Sigmoid colon (tissue), 7 donors: ENCODE measurements around the gene AHNAK. TPM values are rescaled to one million over a fixed set of nuclear protein-coding genes. Genes with fewer than 3 reads are reported as not detected.

ENCODE experiments used
- DNase-seq: peaks from one replicate; pipeline ENCODE4 v3.0.0-alpha.2; 2019
- H3K27ac ChIP-seq, 4 donors: fragments of 200-600 bp; sonication (generic); one replicate each; pipeline ENCODE4 v1.5.1; 2016 to 2019; ENCODE audit warnings: mild to moderate bottlenecking in 1 of 4
- H3K27me3 ChIP-seq, 3 donors: fragments of 200-600 bp; sonication (generic); one replicate each; pipeline ENCODE4 v1.5.1; 2019; ENCODE audit warnings: mild to moderate bottlenecking in 1 of 3
- H3K36me3 ChIP-seq, 4 donors: fragments of 200-600 bp; sonication (generic); one replicate each; pipeline ENCODE4 v1.5.1; 2016 to 2019
- H3K4me1 ChIP-seq, 4 donors: fragments of 200-600 bp; sonication (generic); one replicate each; pipeline ENCODE4 v1.5.1; 2017 to 2019
- H3K4me3 ChIP-seq, 4 donors: fragments of 200-600 bp; sonication (generic); one replicate each; pipeline ENCODE4 v1.5.1; 2017 to 2019; ENCODE audit warnings: mild to moderate bottlenecking in 2 of 4, moderate library complexity in 1 of 4
- H3K9me3 ChIP-seq, 4 donors: fragments of 200-600 bp in 3 of 4; sonication (generic) in 3 of 4; one replicate each; pipeline versions ENCODE4 v1.5.1 to v1.6.1; 2013 to 2019
- CTCF ChIP-seq, 4 experiments: fragments of 450-650 bp in 3 of 4; fragments of 200-600 bp in 1 of 4; IDR thresholded peaks; one replicate each; pipeline ENCODE4 v1.5.1; 2016 to 2019; ENCODE audit warnings: antibody characterized with exemption in 4 of 4, mild to moderate bottlenecking in 3 of 4, moderate library complexity in 2 of 4
- EP300 ChIP-seq, 4 donors: sonication (generic); formaldehyde crosslinking; IDR thresholded peaks; one replicate each; pipeline ENCODE4 v1.6.1; 2017; ENCODE audit warnings: antibody characterized with exemption in 4 of 4
- POLR2A ChIP-seq, 2 donors: fragments of 450-650 bp; IDR thresholded peaks; one replicate each; pipeline ENCODE4 v1.6.1; 2016; ENCODE audit warnings: antibody characterized with exemption in 2 of 2, mild to moderate bottlenecking in 2 of 2, moderate library complexity in 2 of 2
- POLR2AphosphoS5 ChIP-seq, 4 donors: sonication (generic); formaldehyde crosslinking; IDR thresholded peaks; one replicate each; pipeline ENCODE4 v1.6.1; 2017; ENCODE audit warnings: antibody characterized with exemption in 4 of 4
- WGBS, 2 donors: extraction: QIAGEN DNeasy Blood & Tissue Kit; methylation state at CpG; one replicate each; pipeline ENCODE4 v1.1.7; 2013; 5-methylcytosine and 5-hydroxymethylcytosine counted together
- intact Hi-C: fragments of 100-400 bp; cut with DNase I; formaldehyde crosslinking; loops from one replicate; pipeline ENCODE4 v1.15.1; 2023
- polyA plus RNA-seq, 3 donors: library from polyadenylated mRNA; stranded (reverse); fragments of 200-250 nt; gene quantifications; one replicate each; pipeline ENCODE4 v1.2.3, GENCODE V29; 2013
- total RNA-seq, 4 donors: library from RNA; depleted of rRNA; stranded (reverse); fragments of >200 nt; gene quantifications; one replicate each; pipeline ENCODE4 v1.1.0, GENCODE V29; 2016
- donor health status: healthy with polysubstance abuse.
- donor health status: Bipolar disorder and iron deficiency.
- donor health status: healthy.

AHNAK gene
- total and polyA plus RNA-seq, 7 donors, result 82.3 to 1,294 (median 751) TPM

GRCh38 chr11:62449451-62449851 lies 97.2 kb downstream of the AHNAK start:
- no peak overlapping the region for H3K4me3 ChIP-seq
- 22 to 67% methylated on average over 9 of the region's 9 CpGs for WGBS, 2 donors
- H3K27me3 ChIP-seq, result no peaks in the 10 kb centered on the region
- H3K27ac ChIP-seq, result peak overlapping the region; percentile 31 to 58 (median 50)
- H3K4me1 ChIP-seq, result peaks cover 0 to 28% (median 21%) of the 10 kb centered on the region in 4 donors
- intact Hi-C loops, result no loop called here
- no peaks in the 10 kb centered on the region for H3K9me3 ChIP-seq
- TF ChIP-seq POLR2AphosphoS5 (IDR thresholded peaks at IDR 0.05), result no peak
- no peak for TF ChIP-seq EP300 (IDR thresholded peaks at IDR 0.05)
- TF ChIP-seq POLR2A (IDR thresholded peaks at IDR 0.05), result no peak
- no peak for TF ChIP-seq CTCF (IDR thresholded peaks at IDR 0.05)
- no peak for DNase-seq
- no peaks in the 10 kb centered on the region for H3K36me3 ChIP-seq

GRCh38 chr11:62446091-62446490 lies 100.5 kb downstream of the AHNAK start:
- WGBS, 2 donors, result 8 to 50% methylated on average over 5 of the region's 5 CpGs
- intact Hi-C loops, result no loop called here
- Histone ChIP-seq H3K27ac (peak overlapping the region; percentile 89 to 96 (median 93)), H3K4me3 (no peak overlapping the region), H3K4me1 (peaks cover 0 to 43% (median 38%) of the 10 kb centered on the region in 4 donors), H3K27me3 (no peaks in the 10 kb centered on the region), H3K9me3 (no peaks in the 10 kb centered on the region), H3K36me3 (no peaks in the 10 kb centered on the region)
- DNase-seq, result peak; percentile 72
- TF ChIP-seq CTCF (IDR thresholded peaks at IDR 0.05), result no peak

GRCh38 chr11:62445314-62445740 lies 101.3 kb downstream of the AHNAK start:
- TF ChIP-seq EP300 (IDR thresholded peaks at IDR 0.05) (peak in 3 of 4 donors; percentile 20 to 90 (median 80)), POLR2AphosphoS5 (IDR thresholded peaks at IDR 0.05) (peak; percentile 35 to 81 (median 62)), CTCF (IDR thresholded peaks at IDR 0.05) (no peak), POLR2A (IDR thresholded peaks at IDR 0.05) (no peak)
- Histone ChIP-seq H3K36me3 (no peaks in the 10 kb centered on the region), H3K27ac (peak overlapping the region; percentile 89 to 96 (median 93)), H3K4me1 (peaks cover 0 to 51% (median 45%) of the 10 kb centered on the region in 4 donors), H3K9me3 (no peaks in the 10 kb centered on the region), H3K27me3 (no peaks in the 10 kb centered on the region), H3K4me3 (peak overlapping the region in 3 of 4 donors; percentile 39 to 51 (median 48))
- intact Hi-C loops, result loop anchor here (1.0 kb wide), 1 partner anchor 27 kb away; no protein-coding TSS in a partner anchor
- DNase-seq, result peak; percentile 91
- 54 to 65% methylated on average over 5 of the region's 5 CpGs for WGBS, 2 donors

- Histone ChIP-seq H3K4me3 (peak overlapping the region; percentile 20 to 51 (median 44)), H3K27ac (peak overlapping the region; percentile 89 to 96 (median 93)), H3K4me1 (peaks cover 0 to 56% (median 50%) of the 10 kb centered on the region in 4 donors), H3K27me3 (no peaks in the 10 kb centered on the region), H3K36me3 (no peaks in the 10 kb centered on the region), H3K9me3 (no peaks in the 10 kb centered on the region)
- peak; percentile 80 for DNase-seq
- no peak for TF ChIP-seq CTCF (IDR thresholded peaks at IDR 0.05)
- TF ChIP-seq POLR2A (IDR thresholded peaks at IDR 0.05), result no peak
- TF ChIP-seq EP300 (IDR thresholded peaks at IDR 0.05), result peak in 1 of 4 donors; percentile 3
- no peak for TF ChIP-seq POLR2AphosphoS5 (IDR thresholded peaks at IDR 0.05)
- intact Hi-C loops, result loop anchor here (1.0 kb wide), 1 partner anchor 27 kb away; no protein-coding TSS in a partner anchor
- WGBS, 2 donors, result 14 to 49% methylated on average over 9 of the region's 9 CpGs
These were observed 101.8 kb downstream of the AHNAK start for GRCh38 chr11:62444835-62445234.
